D341Med (cell line): ENCODE data around the gene PIK3CG.

ENCODE experiments used
- DNase-seq: peaks from one replicate; pipeline ENCODE4 v3.0.0; 2012; ENCODE audit warnings: low spot score

The PIK3CG gene

GRCh38 chr7:106858618-106859532 is 6.2 kb upstream of the PIK3CG start:
- no peak for DNase-seq

GRCh38 chr7:106862317-106863089 is 2.6 kb upstream of the PIK3CG start:
- no peak for DNase-seq

- no peak for DNase-seq
These were observed 1.6 kb upstream of the PIK3CG start for GRCh38 chr7:106863274-106863997.

- DNase-seq = no peak
These were observed 592 bp upstream of the PIK3CG start for GRCh38 chr7:106864298-106865081.

- DNase-seq = no peak
These were observed 1.5 kb downstream of the PIK3CG start for GRCh38 chr7:106866298-106867281.

- DNase-seq = no peak
These were observed 2.7 kb downstream of the PIK3CG start for GRCh38 chr7:106867641-106868351.

GRCh38 chr7:106868364-106868763 is 3.3 kb downstream of the PIK3CG start:
- no peak for DNase-seq

GRCh38 chr7:106869954-106870353 is 4.9 kb downstream of the PIK3CG start:
- no peak for DNase-seq

GRCh38 chr7:106870528-106870927 is 5.4 kb downstream of the PIK3CG start:
- no peak for DNase-seq

GRCh38 chr7:106870983-106871410 is 5.9 kb downstream of the PIK3CG start:
- no peak for DNase-seq

- DNase-seq = no peak
These were observed 6.9 kb downstream of the PIK3CG start for GRCh38 chr7:106871793-106872571.

- DNase-seq = no peak
These were observed 7.7 kb downstream of the PIK3CG start for GRCh38 chr7:106872763-106873162.

GRCh38 chr7:106874076-106874475 is 9.0 kb downstream of the PIK3CG start:
- DNase-seq = no peak

GRCh38 chr7:106875508-106875907 is 10.4 kb downstream of the PIK3CG start:
- DNase-seq = no peak

GRCh38 chr7:106878748-106879439 is 13.8 kb downstream of the PIK3CG start:
- no peak for DNase-seq

GRCh38 chr7:106881984-106882383 is 16.9 kb downstream of the PIK3CG start:
- DNase-seq = no peak

GRCh38 chr7:106883456-106884026 is 18.5 kb downstream of the PIK3CG start:
- no peak for DNase-seq

GRCh38 chr7:106885652-106886051 is 20.6 kb downstream of the PIK3CG start:
- no peak for DNase-seq
